Colonic mucosa (tissue), 4 donors: ENCODE measurements around the gene FAAP100. TPM values are rescaled to one million over a fixed set of nuclear protein-coding genes. Genes with fewer than 3 reads are reported as not detected.

Experiments
- DNase-seq: peaks from one replicate; pipeline ENCODE4 v3.0.0-alpha.2; 2020
- H3K27ac ChIP-seq: fragments of 200-600 bp; one replicate; pipeline ENCODE4 v1.8.0; 2021
- H3K27me3 ChIP-seq: fragments of 200-600 bp; one replicate; pipeline ENCODE4 v1.8.0; 2021
- H3K36me3 ChIP-seq: fragments of 200-600 bp; one replicate; pipeline ENCODE4 v1.8.0; 2021
- H3K4me1 ChIP-seq: fragments of 200-600 bp; one replicate; pipeline ENCODE4 v1.8.0; 2021; ENCODE audit warnings: mild to moderate bottlenecking
- H3K4me3 ChIP-seq: fragments of 200-600 bp; one replicate; pipeline ENCODE4 v1.8.0; 2021
- H3K9ac ChIP-seq, 2 donors: one replicate each; pipeline ENCODE4 v1.7.0; 2013; ENCODE audit warnings: control low read depth in 2 of 2, low read depth in 2 of 2, low read length in 2 of 2
- H3K9me3 ChIP-seq: fragments of 200-600 bp; one replicate; pipeline ENCODE4 v1.8.0; 2021
- intact Hi-C: fragments of 100-400 bp; cut with DNase I; formaldehyde crosslinking; loops from one replicate; pipeline ENCODE4 v1.14.1; 2022
- total RNA-seq, 2 donors: library from RNA; stranded (reverse); fragmentation: NEBNext Ultra II Directional in 1 of 2; extraction: Animal tissue kit (Norgen Biotek cat#: 25700) in 1 of 2; gene quantifications; one replicate each; pipeline ENCODE4 v1.2.1, GENCODE V29; 2021
- TF ChIP-seq, protein P1 (sequence below): fragments of 200-600 bp; IDR thresholded peaks from one replicate; pipeline ENCODE4 v1.8.0; 2022; ENCODE audit warnings: antibody characterized with exemption, mild to moderate bottlenecking
- donor health status: healthy.
- donor health status: DM: no; HTN: no; CAD: no.
- donor health status: DM: no; HTN: no; CAD: no.

Gene FAAP100
- total RNA-seq, 2 donors from 2014 or later, result 16.5 to 34.3 TPM

DNA sequence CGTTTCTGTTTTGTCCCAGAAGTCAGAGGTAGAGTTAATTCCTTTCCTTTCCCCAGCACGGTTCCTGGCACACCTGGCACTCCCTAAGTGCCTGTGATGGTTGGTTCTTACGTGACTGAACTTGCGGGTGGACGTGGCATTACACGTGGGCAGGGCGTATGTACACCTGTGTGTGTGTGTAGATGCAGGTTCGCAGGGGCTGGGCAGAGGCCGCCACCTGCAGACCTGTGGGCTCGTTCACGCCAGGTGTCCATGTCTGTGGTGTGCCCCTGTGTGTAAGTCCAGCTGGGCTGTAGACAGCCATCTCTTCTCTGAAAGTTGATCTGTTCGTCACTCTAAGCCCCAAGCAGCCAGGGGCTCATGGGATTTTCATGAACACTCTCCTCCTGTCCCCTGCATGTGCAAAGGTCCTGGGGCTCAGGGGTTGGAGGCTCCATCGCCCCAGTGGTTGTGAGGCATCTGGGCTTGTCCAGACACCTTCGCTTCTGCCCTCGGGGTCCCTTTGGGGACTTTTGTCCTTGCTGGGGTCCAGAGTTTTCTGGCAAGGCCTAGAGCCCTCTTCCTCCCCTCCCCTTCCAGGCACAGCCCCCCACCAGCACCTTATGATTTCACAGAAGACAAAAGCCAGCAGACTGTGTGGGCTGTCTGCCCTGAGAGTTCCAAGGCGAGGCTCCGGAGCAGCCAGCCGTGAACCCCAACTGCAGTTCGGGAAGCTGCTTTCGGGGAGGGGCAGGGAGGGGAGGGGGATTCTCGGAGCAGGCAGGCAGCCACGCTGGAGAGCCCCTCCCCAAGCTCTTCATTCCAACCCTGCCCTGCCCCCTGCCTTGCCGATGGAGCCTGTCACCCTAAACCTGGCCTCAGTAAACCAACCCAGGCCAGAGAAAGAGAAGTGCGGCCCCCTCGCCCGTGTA, 29.4 kb downstream of the FAAP100 start:
- TF ChIP-seq, protein P1, sequence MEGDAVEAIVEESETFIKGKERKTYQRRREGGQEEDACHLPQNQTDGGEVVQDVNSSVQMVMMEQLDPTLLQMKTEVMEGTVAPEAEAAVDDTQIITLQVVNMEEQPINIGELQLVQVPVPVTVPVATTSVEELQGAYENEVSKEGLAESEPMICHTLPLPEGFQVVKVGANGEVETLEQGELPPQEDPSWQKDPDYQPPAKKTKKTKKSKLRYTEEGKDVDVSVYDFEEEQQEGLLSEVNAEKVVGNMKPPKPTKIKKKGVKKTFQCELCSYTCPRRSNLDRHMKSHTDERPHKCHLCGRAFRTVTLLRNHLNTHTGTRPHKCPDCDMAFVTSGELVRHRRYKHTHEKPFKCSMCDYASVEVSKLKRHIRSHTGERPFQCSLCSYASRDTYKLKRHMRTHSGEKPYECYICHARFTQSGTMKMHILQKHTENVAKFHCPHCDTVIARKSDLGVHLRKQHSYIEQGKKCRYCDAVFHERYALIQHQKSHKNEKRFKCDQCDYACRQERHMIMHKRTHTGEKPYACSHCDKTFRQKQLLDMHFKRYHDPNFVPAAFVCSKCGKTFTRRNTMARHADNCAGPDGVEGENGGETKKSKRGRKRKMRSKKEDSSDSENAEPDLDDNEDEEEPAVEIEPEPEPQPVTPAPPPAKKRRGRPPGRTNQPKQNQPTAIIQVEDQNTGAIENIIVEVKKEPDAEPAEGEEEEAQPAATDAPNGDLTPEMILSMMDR, result no peak
- Histone ChIP-seq H3K27ac (no peak overlapping the region), H3K4me3 (no peak overlapping the region), H3K4me1 (peaks cover 12% of the 10 kb centered on the region), H3K9ac (no peak overlapping the region), H3K36me3 (no peaks in the 10 kb centered on the region), H3K9me3 (no peaks in the 10 kb centered on the region), H3K27me3 (peaks cover 22% of the 10 kb centered on the region)
- DNase-seq, result no peak
- intact Hi-C loops, result no loop called here

DNA sequence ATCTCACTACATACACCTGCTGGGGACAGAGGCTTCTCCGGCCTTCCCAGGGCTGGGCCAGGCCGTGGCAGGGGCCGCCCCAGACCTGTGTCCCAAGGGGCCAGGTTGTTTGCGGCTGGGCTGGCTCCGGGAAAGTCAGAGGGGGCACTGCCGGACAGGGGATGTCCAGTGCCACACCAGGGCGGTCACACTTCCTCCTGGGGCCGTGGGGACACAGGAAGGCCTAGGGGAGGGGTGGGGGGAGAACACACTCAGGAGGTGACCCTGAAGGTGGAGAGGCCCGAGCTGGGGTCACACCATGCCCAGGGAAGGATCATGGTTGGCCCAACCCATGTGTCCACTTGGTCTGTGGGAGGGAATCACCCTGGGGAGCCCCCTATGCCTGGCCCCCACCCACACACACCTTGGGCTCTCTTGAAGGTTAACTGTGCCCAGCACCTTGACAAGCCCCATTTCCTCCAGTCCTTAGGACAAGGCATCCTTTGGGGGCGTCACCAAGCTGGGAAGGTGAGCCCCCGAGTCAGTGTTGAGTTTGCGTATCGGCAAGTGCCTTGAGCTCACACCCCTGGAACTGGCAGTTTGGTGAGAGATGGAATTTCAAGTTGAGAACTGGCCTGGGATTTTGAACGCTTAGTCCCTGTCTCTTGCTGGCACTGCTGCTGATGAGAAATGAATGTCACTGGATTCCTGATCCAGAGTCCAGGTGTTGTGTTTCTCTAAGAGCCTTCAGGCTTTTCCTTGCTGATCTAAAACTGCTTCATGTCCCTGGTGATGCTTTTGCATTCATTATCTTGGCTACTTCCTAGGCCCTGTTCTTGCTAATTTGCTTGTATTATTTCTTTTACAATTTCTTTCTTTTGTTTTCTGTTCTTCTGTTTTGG, 31.9 kb downstream of the FAAP100 start:
- peak overlapping the region; percentile 59 to 79 for H3K9ac ChIP-seq
- no peak for DNase-seq
- H3K27me3 ChIP-seq, result no peaks in the 10 kb centered on the region
- H3K27ac ChIP-seq, result no peak overlapping the region
- peaks cover 21% of the 10 kb centered on the region for H3K4me1 ChIP-seq
- H3K4me3 ChIP-seq, result peak overlapping the region; percentile 62
- TF ChIP-seq, protein P1, result no peak
- no peaks in the 10 kb centered on the region for H3K36me3 ChIP-seq
- no peaks in the 10 kb centered on the region for H3K9me3 ChIP-seq
- intact Hi-C loops, result no loop called here

- peak overlapping the region; percentile 59 to 79 for H3K9ac ChIP-seq
- no peaks in the 10 kb centered on the region for H3K36me3 ChIP-seq
- peak; percentile 82 for DNase-seq
- peak overlapping the region; percentile 62 for H3K4me3 ChIP-seq
- no peaks in the 10 kb centered on the region for H3K9me3 ChIP-seq
- peaks cover 21% of the 10 kb centered on the region for H3K4me1 ChIP-seq
- TF ChIP-seq, protein P1, result peak; percentile 59
- peak overlapping the region; percentile 82 for H3K27ac ChIP-seq
- intact Hi-C loops, result no loop called here
- H3K27me3 ChIP-seq, result no peaks in the 10 kb centered on the region
Observed at GRCh38 chr17:81519284-81520020, 32.7 kb downstream of the FAAP100 start.

- H3K27me3 ChIP-seq, result no peaks in the 10 kb centered on the region
- H3K4me1 ChIP-seq, result peaks cover 21% of the 10 kb centered on the region
- TF ChIP-seq, protein P1, result no peak
- peak; percentile 79 for DNase-seq
- no peaks in the 10 kb centered on the region for H3K36me3 ChIP-seq
- peak overlapping the region; percentile 82 for H3K27ac ChIP-seq
- intact Hi-C loops, result no loop called here
- H3K9ac ChIP-seq, result peak overlapping the region; percentile 59 to 79
- H3K9me3 ChIP-seq, result no peaks in the 10 kb centered on the region
- H3K4me3 ChIP-seq, result peak overlapping the region; percentile 62
Observed at GRCh38 chr17:81518785-81519283, 33.3 kb downstream of the FAAP100 start.
